Ovary (tissue), 3 donors: Measurements from ENCODE around the gene MEG3.

Experiments used
- EP300 ChIP-seq: sonication (generic); formaldehyde crosslinking; IDR thresholded peaks from one replicate; pipeline ENCODE4 v1.6.1; 2017; ENCODE audit warnings: antibody characterized with exemption
- POLR2A ChIP-seq: fragments of 450-650 bp; IDR thresholded peaks from one replicate; pipeline ENCODE4 v1.6.1; 2017; ENCODE audit warnings: antibody characterized with exemption, mild to moderate bottlenecking, moderate library complexity
- TF ChIP-seq, protein P1 (sequence below), 3 donors: fragments of 450-650 bp in 2 of 3; fragments of 200-600 bp in 1 of 3; IDR thresholded peaks; one replicate each; pipeline versions ENCODE4 v1.5.1 to v1.8.0; 2016 to 2022; ENCODE audit warnings: antibody characterized with exemption in 3 of 3, mild to moderate bottlenecking in 1 of 3
- donor health status: DM: no; HTN: no; CAD: no.

DNA sequence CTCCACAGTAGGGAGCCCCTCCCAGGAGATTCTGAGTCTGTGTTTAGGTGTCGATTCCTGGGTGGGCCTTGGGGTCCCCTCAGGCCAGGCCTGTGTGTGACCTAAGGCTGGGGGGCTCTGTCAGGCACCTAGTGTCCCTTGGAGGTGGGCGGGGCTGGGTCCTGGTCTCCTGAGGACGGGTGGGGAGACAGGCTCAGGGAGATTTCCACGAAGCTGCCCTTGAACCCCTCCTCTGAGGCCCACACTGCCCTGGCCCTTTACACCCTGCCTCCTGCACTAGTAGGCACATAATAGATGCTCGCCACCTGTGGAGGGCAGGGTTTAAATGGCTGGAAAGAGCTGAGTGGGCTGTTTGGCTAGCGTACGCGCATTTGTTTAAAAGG lies 32.9 kb downstream of the MEG3 start:
- TF ChIP-seq, protein P1, sequence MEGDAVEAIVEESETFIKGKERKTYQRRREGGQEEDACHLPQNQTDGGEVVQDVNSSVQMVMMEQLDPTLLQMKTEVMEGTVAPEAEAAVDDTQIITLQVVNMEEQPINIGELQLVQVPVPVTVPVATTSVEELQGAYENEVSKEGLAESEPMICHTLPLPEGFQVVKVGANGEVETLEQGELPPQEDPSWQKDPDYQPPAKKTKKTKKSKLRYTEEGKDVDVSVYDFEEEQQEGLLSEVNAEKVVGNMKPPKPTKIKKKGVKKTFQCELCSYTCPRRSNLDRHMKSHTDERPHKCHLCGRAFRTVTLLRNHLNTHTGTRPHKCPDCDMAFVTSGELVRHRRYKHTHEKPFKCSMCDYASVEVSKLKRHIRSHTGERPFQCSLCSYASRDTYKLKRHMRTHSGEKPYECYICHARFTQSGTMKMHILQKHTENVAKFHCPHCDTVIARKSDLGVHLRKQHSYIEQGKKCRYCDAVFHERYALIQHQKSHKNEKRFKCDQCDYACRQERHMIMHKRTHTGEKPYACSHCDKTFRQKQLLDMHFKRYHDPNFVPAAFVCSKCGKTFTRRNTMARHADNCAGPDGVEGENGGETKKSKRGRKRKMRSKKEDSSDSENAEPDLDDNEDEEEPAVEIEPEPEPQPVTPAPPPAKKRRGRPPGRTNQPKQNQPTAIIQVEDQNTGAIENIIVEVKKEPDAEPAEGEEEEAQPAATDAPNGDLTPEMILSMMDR (IDR thresholded peaks at IDR 0.05): no peak
- TF ChIP-seq POLR2A: no peak
- TF ChIP-seq EP300: no peak
